KMS-11 (cell line): ENCODE measurements around the gene ZNF525.

Source experiments
- H2AFZ ChIP-seq: fragments of 200-600 bp; sonication (generic); 2 replicates; pipeline ENCODE4 v1.6.1; 2016; ENCODE audit warnings: antibody characterized with exemption, mixed run types, low read depth
- H3K27ac ChIP-seq: fragments of 200-600 bp; sonication (generic); 2 replicates; pipeline ENCODE4 v1.6.1; 2016; ENCODE audit warnings: mild to moderate bottlenecking, mixed run types
- H3K27me3 ChIP-seq: fragments of 200-600 bp; sonication (generic); 2 replicates; pipeline ENCODE4 v1.6.1; 2017; ENCODE audit warnings: mild to moderate bottlenecking, low read depth, mixed run types, moderate library complexity; ENCODE audit not compliant: insufficient read depth
- H3K36me3 ChIP-seq: fragments of 200-600 bp; sonication (generic); 2 replicates; pipeline ENCODE4 v1.6.1; 2017; ENCODE audit warnings: mild to moderate bottlenecking, mixed run types; ENCODE audit not compliant: insufficient read depth
- H3K4me1 ChIP-seq: fragments of 200-600 bp; sonication (generic); 2 replicates; pipeline ENCODE4 v1.6.1; 2016; ENCODE audit warnings: mild to moderate bottlenecking, low read depth, mixed run types; ENCODE audit not compliant: poor library complexity, severe bottlenecking
- H3K4me2 ChIP-seq: fragments of 200-600 bp; sonication (generic); 2 replicates; pipeline ENCODE4 v1.7.0; 2016; ENCODE audit warnings: mild to moderate bottlenecking, mixed run types
- H3K4me3 ChIP-seq: fragments of 200-600 bp; sonication (generic); IDR thresholded peaks from 2 replicates; pipeline ENCODE4 v1.6.1; 2017; ENCODE audit warnings: low read depth, low read length, mixed read lengths; ENCODE audit not compliant: insufficient read depth
- H3K79me2 ChIP-seq: fragments of 200-600 bp; sonication (generic); 2 replicates; pipeline ENCODE4 v1.6.1; 2016; ENCODE audit warnings: low read depth, mixed run types; ENCODE audit not compliant: insufficient read depth
- H3K9ac ChIP-seq: fragments of 200-600 bp; sonication (generic); 2 replicates; pipeline ENCODE4 v1.6.1; 2016; ENCODE audit warnings: mild to moderate bottlenecking, mixed run types
- H4K20me1 ChIP-seq: fragments of 200-600 bp; sonication (generic); 2 replicates; pipeline ENCODE4 v1.6.1; 2016; ENCODE audit warnings: mild to moderate bottlenecking, mixed run types; ENCODE audit not compliant: insufficient read depth
- CTCF ChIP-seq: fragments of 200-600 bp; sonication (generic); conservative IDR thresholded peaks from 2 replicates; pipeline ENCODE4 v1.6.1; 2017; ENCODE audit warnings: low read depth, mild to moderate bottlenecking, antibody characterized with exemption, low read length, moderate library complexity, mixed read lengths

Gene ZNF525

DNA sequence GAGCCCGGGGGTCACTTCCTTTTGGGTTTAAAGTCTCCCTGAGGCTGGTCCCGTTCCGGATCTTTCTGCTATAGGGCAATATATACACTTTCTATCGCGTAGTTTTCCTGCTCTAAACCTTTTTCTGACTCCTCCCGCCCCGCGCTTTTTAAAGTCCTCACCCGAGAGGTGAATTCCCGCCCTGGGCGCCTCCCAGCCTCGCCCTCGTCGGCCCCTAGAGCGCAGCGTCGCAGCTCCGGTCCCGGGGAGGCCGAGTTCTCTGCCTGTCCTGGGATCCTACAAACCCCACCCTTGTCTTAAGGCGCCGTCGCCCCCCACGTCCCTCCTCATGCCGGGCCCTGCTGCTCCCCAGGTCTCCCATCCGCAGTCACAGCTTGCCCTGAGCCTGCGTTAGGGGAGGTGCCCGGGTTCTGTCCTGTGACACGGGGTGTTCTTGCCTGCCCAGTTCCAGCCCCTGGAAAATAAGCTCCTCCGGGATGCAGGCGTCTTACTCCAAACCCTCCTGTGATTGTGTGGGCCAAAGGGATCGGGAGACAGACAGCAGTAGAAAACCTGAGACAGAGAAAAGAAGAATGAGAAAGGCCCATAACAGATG is 491 bp downstream of the ZNF525 start:
- peak overlapping the region; percentile 39; the same call in 1 of the 2 replicates for H3K4me2 ChIP-seq
- H3K4me3 ChIP-seq: no peak overlapping the region
- H3K4me1 ChIP-seq: no peaks in the 10 kb centered on the region
- H2AFZ ChIP-seq: peak overlapping the region; percentile 67
- no peaks in the 10 kb centered on the region for H3K36me3 ChIP-seq
- H3K27ac ChIP-seq: peak overlapping the region; percentile 51; the same call in 1 of the 2 replicates
- H3K79me2 ChIP-seq: no peaks in the 10 kb centered on the region
- H4K20me1 ChIP-seq: no peaks in the 10 kb centered on the region
- peak overlapping the region; percentile 57; the same call in 1 of the 2 replicates for H3K9ac ChIP-seq
- no peak for TF ChIP-seq CTCF
- no peaks in the 10 kb centered on the region for H3K27me3 ChIP-seq

- H3K4me2 ChIP-seq: no peak overlapping the region
- no peaks in the 10 kb centered on the region for H3K36me3 ChIP-seq
- no peaks in the 10 kb centered on the region for H3K79me2 ChIP-seq
- no peak overlapping the region for H3K27ac ChIP-seq
- TF ChIP-seq CTCF: no peak
- H3K27me3 ChIP-seq: no peaks in the 10 kb centered on the region
- H3K4me3 ChIP-seq: no peak overlapping the region
- H4K20me1 ChIP-seq: no peaks in the 10 kb centered on the region
- H3K4me1 ChIP-seq: no peaks in the 10 kb centered on the region
- no peak overlapping the region for H3K9ac ChIP-seq
- H2AFZ ChIP-seq: no peak overlapping the region
Measured at GRCh38 chr19:53372196-53372595, 6.7 kb downstream of the ZNF525 start.

DNA sequence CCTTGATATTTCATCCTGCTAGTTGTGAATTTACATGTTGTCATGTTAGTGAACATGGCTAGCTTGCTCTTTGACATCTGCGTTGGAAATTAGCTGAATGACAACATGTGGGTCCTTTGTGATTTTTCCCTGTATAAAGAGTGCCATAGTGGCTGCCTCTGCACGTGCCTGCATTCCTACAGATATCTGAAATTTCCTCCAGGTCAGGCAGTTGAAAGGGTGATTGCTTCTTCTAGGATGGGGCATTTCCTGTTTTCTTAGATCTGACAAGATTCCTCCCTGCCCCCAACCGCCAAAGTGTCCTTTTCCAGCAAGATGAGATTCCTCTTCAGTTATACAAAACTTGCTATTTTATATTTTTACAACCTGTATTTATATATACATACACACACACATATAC is 8.8 kb downstream of the ZNF525 start:
- Histone ChIP-seq H3K36me3 (no peaks in the 10 kb centered on the region), H3K27me3 (no peaks in the 10 kb centered on the region), H2AFZ (no peak overlapping the region), H3K9ac (no peak overlapping the region), H3K4me2 (no peak overlapping the region), H3K79me2 (no peaks in the 10 kb centered on the region), H3K27ac (no peak overlapping the region), H3K4me3 (no peak overlapping the region), H3K4me1 (no peaks in the 10 kb centered on the region), H4K20me1 (no peaks in the 10 kb centered on the region)
- TF ChIP-seq CTCF: no peak

- no peaks in the 10 kb centered on the region for H3K79me2 ChIP-seq
- no peaks in the 10 kb centered on the region for H3K4me1 ChIP-seq
- no peak for TF ChIP-seq CTCF
- H3K9ac ChIP-seq: no peak overlapping the region
- H3K36me3 ChIP-seq: no peaks in the 10 kb centered on the region
- H2AFZ ChIP-seq: no peak overlapping the region
- no peaks in the 10 kb centered on the region for H4K20me1 ChIP-seq
- H3K27me3 ChIP-seq: no peaks in the 10 kb centered on the region
- no peak overlapping the region for H3K27ac ChIP-seq
- no peak overlapping the region for H3K4me2 ChIP-seq
- H3K4me3 ChIP-seq: no peak overlapping the region
Measured at GRCh38 chr19:53374743-53375142, 9.2 kb downstream of the ZNF525 start.
